NT2/D1 (cell line): Measurements from ENCODE around the gene REG4.

Experiments used
- DNase-seq: peaks from one replicate; pipeline ENCODE4 v3.0.0-alpha.2; 2011; ENCODE audit warnings: low read depth, low spot score
- H3K27me3 ChIP-seq: 2 replicates; pipeline ENCODE4 v1.6.0; 2011; ENCODE audit warnings: mild to moderate bottlenecking; ENCODE audit not compliant: insufficient read length, insufficient read depth
- H3K36me3 ChIP-seq: 2 replicates; pipeline ENCODE4 v1.6.1; 2011; ENCODE audit warnings: mild to moderate bottlenecking, low read length, mixed read lengths; ENCODE audit not compliant: insufficient read depth, insufficient read length
- H3K4me1 ChIP-seq: 2 replicates; pipeline ENCODE4 v1.5.1; 2011; ENCODE audit not compliant: insufficient read depth, insufficient read length
- H3K4me3 ChIP-seq: 2 replicates; pipeline ENCODE4 v1.5.1; 2011; ENCODE audit warnings: low read depth; ENCODE audit not compliant: insufficient read length
- H3K9ac ChIP-seq: 2 replicates; pipeline ENCODE4 v1.6.0; 2011; ENCODE audit warnings: low read depth; ENCODE audit not compliant: insufficient read length
- H3K9me3 ChIP-seq: 2 replicates; pipeline ENCODE4 v1.5.1; 2011; ENCODE audit warnings: mild to moderate bottlenecking, low read length; ENCODE audit not compliant: insufficient read depth
- SUZ12 ChIP-seq: IDR thresholded peaks from 2 replicates; pipeline ENCODE4 v1.6.1; 2011; ENCODE audit not compliant: insufficient read length, insufficient read depth; ENCODE audit errors: extremely low read depth
- YY1 ChIP-seq: IDR thresholded peaks from 2 replicates; pipeline ENCODE4 v1.6.1; 2011; ENCODE audit not compliant: insufficient read length, insufficient read depth
- ZNF274 ChIP-seq: IDR thresholded peaks from 2 replicates; pipeline ENCODE4 v1.6.1; 2011; ENCODE audit warnings: mild to moderate bottlenecking, low read depth, low read length

REG4 gene

DNA sequence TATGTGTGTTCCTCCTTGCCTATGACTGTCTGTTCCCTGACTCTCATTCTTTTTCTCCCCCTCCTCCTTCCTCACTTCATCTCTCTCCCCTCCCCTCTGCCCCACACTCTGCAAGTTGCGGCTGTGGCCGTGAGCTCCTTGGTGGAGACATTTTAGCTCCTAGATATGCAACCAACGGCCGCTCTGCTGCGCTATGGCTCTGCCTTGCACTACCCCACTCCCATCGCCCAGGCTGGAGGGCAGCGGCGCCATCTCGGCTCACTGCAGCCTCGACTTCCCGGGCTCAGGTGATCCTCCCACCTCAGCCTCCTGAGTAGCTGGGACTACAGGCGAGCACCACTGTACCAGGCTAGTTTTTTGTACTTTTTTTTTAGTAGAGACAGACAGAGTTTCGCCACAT is 5.5 kb downstream of the REG4 start:
- Histone ChIP-seq H3K9ac (no peak overlapping the region), H3K36me3 (no peaks in the 10 kb centered on the region), H3K4me3 (no peak overlapping the region), H3K9me3 (no peaks in the 10 kb centered on the region), H3K4me1 (no peaks in the 10 kb centered on the region), H3K27me3 (no peaks in the 10 kb centered on the region)
- TF ChIP-seq YY1 = no peak
- TF ChIP-seq ZNF274 = no peak
- TF ChIP-seq SUZ12 = no peak
- no peak for DNase-seq

- no peak for DNase-seq
- TF ChIP-seq YY1 = no peak
- TF ChIP-seq ZNF274 = no peak
- TF ChIP-seq SUZ12 = no peak
Observed at GRCh38 chr1:119805247-119805646, 6.0 kb downstream of the REG4 start.

DNA sequence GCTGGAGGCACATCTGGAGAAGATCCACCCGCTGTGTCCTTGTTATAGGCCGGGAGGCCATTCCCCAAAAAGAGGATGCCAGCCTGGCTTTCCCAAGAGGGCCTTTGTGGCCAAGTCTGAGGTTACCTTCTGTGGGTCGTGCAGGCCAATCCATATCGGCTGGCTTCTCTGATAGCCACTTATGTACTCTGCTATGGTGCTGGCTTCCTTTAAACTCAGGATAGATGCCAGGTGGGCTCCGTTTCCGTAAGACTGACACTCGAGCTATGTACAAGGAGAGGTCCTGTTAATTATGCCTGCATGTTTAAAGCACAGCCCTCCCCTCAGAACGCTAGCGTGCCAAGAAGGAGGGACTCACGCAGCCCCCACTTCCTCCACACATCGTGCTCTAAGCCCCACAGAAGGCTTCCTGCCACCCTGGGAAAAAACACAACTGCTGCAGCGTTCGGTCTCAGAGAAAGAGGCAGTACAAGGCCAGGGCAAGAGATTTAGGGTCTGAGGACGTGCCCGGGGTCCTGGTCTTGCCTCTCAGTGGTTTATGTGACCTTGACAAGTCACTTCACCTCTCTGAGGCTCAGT is 11.6 kb downstream of the REG4 start:
- H3K9ac ChIP-seq = no peak overlapping the region
- no peaks in the 10 kb centered on the region for H3K27me3 ChIP-seq
- H3K4me3 ChIP-seq = no peak overlapping the region
- H3K4me1 ChIP-seq = no peaks in the 10 kb centered on the region
- TF ChIP-seq YY1 = no peak
- no peak for TF ChIP-seq ZNF274
- no peak for TF ChIP-seq SUZ12
- DNase-seq = no peak
- H3K36me3 ChIP-seq = no peaks in the 10 kb centered on the region
- H3K9me3 ChIP-seq = no peaks in the 10 kb centered on the region

More at GRCh38 chr1:119805247-119805646, 6.0 kb downstream of the REG4 start:
- Histone ChIP-seq H3K4me1 (no peaks in the 10 kb centered on the region), H3K9me3 (no peaks in the 10 kb centered on the region), H3K36me3 (no peaks in the 10 kb centered on the region), H3K4me3 (no peak overlapping the region), H3K27me3 (no peaks in the 10 kb centered on the region), H3K9ac (no peak overlapping the region)

- TF ChIP-seq ZNF274 (no peak), SUZ12 (no peak), YY1 (no peak)
Observed at GRCh38 chr1:119799003-119799402, 12.3 kb downstream of the REG4 start.

DNA sequence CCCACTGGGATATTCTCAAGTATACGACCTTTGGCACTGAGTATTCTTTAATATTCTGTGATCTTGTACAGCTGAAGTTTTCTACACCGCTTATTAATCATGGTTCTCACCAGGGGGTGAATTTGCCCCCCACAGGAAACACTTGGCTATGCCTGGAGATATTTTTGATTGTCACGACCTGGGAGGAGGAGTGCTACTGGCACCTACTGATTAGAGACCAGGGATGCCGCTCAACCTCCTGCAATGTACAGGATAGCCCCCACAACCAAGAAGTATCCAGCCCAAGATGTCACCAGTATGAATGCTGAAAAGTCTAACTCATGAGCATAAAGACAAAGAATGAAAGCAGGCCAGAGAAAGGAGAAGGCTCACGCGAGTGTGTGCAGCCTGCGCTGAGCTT is 13.7 kb downstream of the REG4 start:
- no peaks in the 10 kb centered on the region for H3K27me3 ChIP-seq
- no peaks in the 10 kb centered on the region for H3K9me3 ChIP-seq
- H3K9ac ChIP-seq = no peak overlapping the region
- H3K4me1 ChIP-seq = no peaks in the 10 kb centered on the region
- no peak for DNase-seq
- no peaks in the 10 kb centered on the region for H3K36me3 ChIP-seq
- no peak overlapping the region for H3K4me3 ChIP-seq
- no peak for TF ChIP-seq ZNF274
- no peak for TF ChIP-seq YY1
- no peak for TF ChIP-seq SUZ12

More at GRCh38 chr1:119799003-119799402, 12.3 kb downstream of the REG4 start:
- no peak for DNase-seq
- Histone ChIP-seq H3K4me1 (no peaks in the 10 kb centered on the region), H3K27me3 (no peaks in the 10 kb centered on the region), H3K4me3 (no peak overlapping the region), H3K9ac (no peak overlapping the region), H3K9me3 (no peaks in the 10 kb centered on the region), H3K36me3 (no peaks in the 10 kb centered on the region)

DNA sequence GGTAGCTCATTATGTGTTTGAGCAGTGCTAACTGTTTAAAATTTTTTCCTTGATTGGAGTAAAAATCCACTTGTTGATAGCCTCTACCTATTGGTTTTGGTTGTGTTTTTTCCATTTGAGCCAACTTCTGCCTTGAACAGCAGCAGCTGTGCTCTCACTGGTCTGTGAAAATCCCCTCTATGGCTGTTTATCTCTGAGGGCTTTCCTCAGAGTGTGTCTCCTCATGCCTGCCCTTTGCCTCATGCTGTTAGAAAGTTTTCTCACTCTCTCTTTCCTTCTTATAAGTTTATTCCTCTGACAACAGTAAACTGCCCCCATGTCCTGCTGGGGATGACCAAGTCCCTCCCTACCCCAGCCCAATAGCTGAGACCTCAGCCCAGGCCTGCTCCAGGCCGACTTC is 14.1 kb downstream of the REG4 start:
- Histone ChIP-seq H3K4me1 (no peaks in the 10 kb centered on the region), H3K36me3 (no peaks in the 10 kb centered on the region), H3K27me3 (no peaks in the 10 kb centered on the region), H3K4me3 (no peak overlapping the region), H3K9ac (no peak overlapping the region), H3K9me3 (no peaks in the 10 kb centered on the region)
- TF ChIP-seq SUZ12 = no peak
- TF ChIP-seq ZNF274 = no peak
- no peak for TF ChIP-seq YY1
- no peak for DNase-seq

DNA sequence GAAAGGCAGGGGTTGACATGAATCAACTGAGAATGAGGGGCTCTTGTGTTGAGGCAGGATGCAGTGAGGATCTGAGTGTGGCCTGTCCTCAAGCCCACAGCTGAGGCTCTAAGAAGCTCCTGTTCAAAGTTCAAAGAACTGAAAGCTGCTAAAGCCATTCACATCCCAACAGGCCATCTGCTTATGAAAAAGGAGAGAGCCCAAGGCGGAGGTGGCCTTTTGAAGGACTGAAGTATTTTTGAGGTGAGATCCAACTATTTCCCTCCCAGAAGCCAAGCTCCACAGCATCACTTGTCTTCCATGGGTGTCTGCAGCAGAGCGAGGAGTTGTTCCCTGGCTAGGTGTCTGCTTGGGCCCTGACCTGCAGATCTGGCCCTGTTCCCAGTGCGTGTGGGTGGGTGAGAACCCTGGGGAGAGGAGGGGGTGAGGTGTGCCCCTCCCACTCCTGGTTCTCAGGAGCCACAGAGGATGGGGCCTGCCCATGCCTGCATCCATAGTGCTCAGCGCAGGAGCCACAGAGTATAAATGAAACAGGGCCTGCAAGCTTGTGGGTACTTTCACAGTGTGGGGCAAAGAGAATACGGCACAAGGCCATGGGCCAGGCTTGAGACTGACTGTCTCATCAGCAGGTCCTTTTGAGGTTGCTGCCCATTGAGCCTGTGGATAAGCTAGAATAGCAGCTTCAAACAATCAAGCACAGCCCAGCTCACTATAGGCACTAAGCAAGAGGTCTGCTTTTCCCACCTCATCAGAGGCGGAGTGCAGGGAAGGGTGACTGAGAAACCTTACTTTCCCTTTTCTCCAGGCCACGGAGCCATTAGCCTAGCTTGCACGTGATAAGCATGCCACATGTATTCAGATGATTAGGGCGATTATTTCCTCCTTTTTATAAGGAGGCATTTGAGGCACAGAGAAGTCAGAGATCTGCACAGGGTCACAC is 15.7 kb downstream of the REG4 start:
- DNase-seq = no peak
- Histone ChIP-seq H3K9me3 (no peaks in the 10 kb centered on the region), H3K36me3 (no peaks in the 10 kb centered on the region), H3K9ac (no peak overlapping the region), H3K4me3 (no peak overlapping the region), H3K27me3 (no peaks in the 10 kb centered on the region), H3K4me1 (no peaks in the 10 kb centered on the region)
- TF ChIP-seq ZNF274 = no peak
- TF ChIP-seq YY1 = no peak
- no peak for TF ChIP-seq SUZ12
